Type B pancreatic cell (in vitro differentiated cells): ENCODE results near the gene GRIP1. TPM values are rescaled to one million over a fixed set of nuclear protein-coding genes. Genes with fewer than 3 reads are reported as not detected.

Experiments used
- DNase-seq: peaks from one replicate; pipeline ENCODE4 v3.0.0; 2021; ENCODE audit warnings: mixed read lengths; ENCODE audit not compliant: unreplicated experiment; ENCODE audit errors: extremely low spot score
- H3K27ac Mint-ChIP-seq: 2 replicates; pipeline ENCODE4 v1.8.0; 2021; ENCODE audit warnings: mild to moderate bottlenecking, mixed read lengths
- H3K27me3 Mint-ChIP-seq: 2 replicates; pipeline ENCODE4 v1.8.0; 2021; ENCODE audit warnings: mixed read lengths
- H3K36me3 Mint-ChIP-seq: 2 replicates; pipeline ENCODE4 v1.8.0; 2021; ENCODE audit warnings: mixed read lengths
- H3K4me1 Mint-ChIP-seq: one replicate; pipeline ENCODE4 v1.8.0; 2021; ENCODE audit warnings: mixed read lengths; ENCODE audit not compliant: unreplicated experiment
- H3K4me3 Mint-ChIP-seq: 2 replicates; pipeline ENCODE4 v1.8.0; 2021; ENCODE audit warnings: mild to moderate bottlenecking, mixed read lengths
- H3K9me3 Mint-ChIP-seq: 2 replicates; pipeline ENCODE4 v1.8.0; 2021; ENCODE audit warnings: mixed read lengths
- total RNA-seq: library from RNA; stranded (reverse); gene quantifications from 2 replicates; pipeline ENCODE4 v1.2.1, GENCODE V29; 2021; ENCODE audit warnings: low replicate concordance
- TF ChIP-seq, protein P1 (sequence below): fragments of 200-600 bp; sonication (generic); conservative IDR thresholded peaks from 2 replicates; pipeline ENCODE4 v1.5.0; 2021; ENCODE audit warnings: antibody characterized with exemption, mild to moderate bottlenecking

GRIP1 gene
- total RNA-seq, 1 donor from 2014 or later, result 29.0 TPM

DNA sequence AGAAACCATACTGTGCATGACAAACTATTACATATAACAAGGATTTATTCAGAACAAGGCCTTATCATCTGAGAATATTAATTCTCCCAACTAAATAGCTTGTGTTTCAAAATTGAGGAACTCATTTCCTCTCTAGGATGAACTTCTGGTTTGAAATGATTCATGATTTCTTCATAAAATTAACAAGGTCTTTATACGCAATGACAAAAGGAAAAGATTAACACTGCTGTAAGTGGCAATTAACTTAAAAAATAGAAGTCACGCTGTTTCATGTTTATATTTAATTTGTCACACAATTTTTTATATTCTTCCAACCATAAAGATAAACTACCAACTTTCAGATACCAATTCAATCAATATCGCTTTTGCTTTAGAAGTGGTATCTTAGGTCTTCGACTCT lies 80.8 kb downstream of the GRIP1 start:
- Mint-ChIP-seq H3K4me1 (peaks cover 3% of the 10 kb centered on the region), H3K27me3 (no peaks in the 10 kb centered on the region), H3K27ac (no peak overlapping the region), H3K36me3 (no peaks in the 10 kb centered on the region), H3K9me3 (no peaks in the 10 kb centered on the region), H3K4me3 (no peak overlapping the region)
- TF ChIP-seq, protein P1, sequence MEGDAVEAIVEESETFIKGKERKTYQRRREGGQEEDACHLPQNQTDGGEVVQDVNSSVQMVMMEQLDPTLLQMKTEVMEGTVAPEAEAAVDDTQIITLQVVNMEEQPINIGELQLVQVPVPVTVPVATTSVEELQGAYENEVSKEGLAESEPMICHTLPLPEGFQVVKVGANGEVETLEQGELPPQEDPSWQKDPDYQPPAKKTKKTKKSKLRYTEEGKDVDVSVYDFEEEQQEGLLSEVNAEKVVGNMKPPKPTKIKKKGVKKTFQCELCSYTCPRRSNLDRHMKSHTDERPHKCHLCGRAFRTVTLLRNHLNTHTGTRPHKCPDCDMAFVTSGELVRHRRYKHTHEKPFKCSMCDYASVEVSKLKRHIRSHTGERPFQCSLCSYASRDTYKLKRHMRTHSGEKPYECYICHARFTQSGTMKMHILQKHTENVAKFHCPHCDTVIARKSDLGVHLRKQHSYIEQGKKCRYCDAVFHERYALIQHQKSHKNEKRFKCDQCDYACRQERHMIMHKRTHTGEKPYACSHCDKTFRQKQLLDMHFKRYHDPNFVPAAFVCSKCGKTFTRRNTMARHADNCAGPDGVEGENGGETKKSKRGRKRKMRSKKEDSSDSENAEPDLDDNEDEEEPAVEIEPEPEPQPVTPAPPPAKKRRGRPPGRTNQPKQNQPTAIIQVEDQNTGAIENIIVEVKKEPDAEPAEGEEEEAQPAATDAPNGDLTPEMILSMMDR, result no peak
- no peak for DNase-seq

DNA sequence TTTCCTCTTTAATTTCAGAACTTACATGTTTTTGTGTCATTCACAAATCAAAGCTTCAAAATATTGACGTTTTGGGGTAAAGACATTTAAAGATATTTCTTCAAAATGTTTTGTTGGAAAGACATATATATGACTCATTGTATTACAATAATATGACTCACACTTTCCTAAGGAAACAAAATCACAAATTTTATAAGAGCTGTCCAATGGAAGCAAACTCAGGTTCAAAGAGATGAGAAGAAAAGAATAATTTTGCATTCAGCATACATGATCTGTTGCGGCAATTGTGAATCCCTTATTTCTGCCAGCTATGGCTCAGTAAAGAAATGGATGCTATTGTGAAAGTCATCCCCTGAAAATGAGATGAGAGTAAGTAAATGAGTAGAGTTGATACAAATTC lies 82.7 kb downstream of the GRIP1 start:
- no peaks in the 10 kb centered on the region for H3K27me3 Mint-ChIP-seq
- DNase-seq, result no peak
- no peak overlapping the region for H3K4me3 Mint-ChIP-seq
- no peak overlapping the region for H3K27ac Mint-ChIP-seq
- no peaks in the 10 kb centered on the region for H3K4me1 Mint-ChIP-seq
- no peaks in the 10 kb centered on the region for H3K9me3 Mint-ChIP-seq
- TF ChIP-seq, protein P1, result no peak
- H3K36me3 Mint-ChIP-seq, result no peaks in the 10 kb centered on the region

DNA sequence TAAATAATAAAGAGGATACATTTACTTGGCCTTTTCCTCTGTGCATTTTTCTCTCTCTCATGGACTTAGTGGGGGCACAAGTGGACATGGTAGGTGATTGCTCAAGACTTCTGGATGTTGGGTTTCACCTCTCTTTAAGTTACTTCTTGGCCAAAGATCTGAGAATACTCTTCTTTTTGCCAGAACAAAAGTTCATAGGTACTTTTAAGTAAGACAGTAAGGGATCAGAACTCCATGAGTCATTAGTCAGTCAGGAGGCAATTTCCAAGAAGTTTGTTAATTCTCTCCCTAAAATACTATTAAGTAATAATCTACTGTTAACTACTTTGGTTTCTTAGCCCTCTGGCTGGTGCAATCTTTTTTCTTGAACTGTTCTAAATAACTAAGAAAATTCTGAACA lies 84.2 kb downstream of the GRIP1 start:
- H3K27ac Mint-ChIP-seq, result no peak overlapping the region

DNA sequence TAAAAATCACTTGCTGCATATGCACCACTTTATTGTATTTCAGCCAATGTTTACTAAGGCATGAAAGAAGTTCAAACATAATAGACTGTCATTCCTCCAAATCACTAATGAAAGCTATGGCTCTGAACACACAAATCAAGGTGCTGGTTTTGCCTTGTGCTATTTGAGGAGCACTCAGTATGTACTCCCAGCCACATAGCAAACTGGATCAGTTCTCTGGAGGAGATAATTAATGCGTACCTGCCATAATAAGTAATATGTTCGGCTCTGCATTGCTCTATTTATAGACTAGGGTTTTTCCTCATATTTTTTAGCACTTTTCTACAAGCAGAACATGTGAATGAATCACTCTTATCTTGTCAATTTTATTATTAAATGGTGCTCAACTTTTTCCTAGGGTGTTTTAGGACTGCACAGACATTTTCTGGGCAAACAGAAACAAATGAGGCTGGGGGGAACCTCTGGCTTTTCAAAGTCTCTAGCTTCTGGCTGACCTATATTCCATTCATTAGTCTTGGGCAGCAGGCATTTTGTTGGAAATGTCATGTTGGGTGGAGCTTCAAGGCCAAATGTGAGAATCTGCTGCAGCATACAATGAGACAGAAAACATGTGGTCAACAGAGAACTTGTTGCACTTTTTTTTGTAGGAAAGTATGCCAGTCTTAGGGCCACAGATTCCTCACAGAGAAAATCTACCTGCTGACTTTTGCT lies 88.4 kb downstream of the GRIP1 start:
- Mint-ChIP-seq H3K4me1 (no peaks in the 10 kb centered on the region), H3K9me3 (no peaks in the 10 kb centered on the region), H3K36me3 (no peaks in the 10 kb centered on the region), H3K4me3 (no peak overlapping the region), H3K27me3 (no peaks in the 10 kb centered on the region), H3K27ac (no peak overlapping the region)
- DNase-seq, result no peak
- TF ChIP-seq, protein P1, result no peak

More for the DNA sequence above, 84.2 kb downstream of the GRIP1 start:
- DNase-seq, result no peak
- Mint-ChIP-seq H3K9me3 (no peaks in the 10 kb centered on the region), H3K36me3 (no peaks in the 10 kb centered on the region), H3K4me3 (no peak overlapping the region), H3K27me3 (no peaks in the 10 kb centered on the region), H3K4me1 (no peaks in the 10 kb centered on the region)
- TF ChIP-seq, protein P1, result no peak

DNA sequence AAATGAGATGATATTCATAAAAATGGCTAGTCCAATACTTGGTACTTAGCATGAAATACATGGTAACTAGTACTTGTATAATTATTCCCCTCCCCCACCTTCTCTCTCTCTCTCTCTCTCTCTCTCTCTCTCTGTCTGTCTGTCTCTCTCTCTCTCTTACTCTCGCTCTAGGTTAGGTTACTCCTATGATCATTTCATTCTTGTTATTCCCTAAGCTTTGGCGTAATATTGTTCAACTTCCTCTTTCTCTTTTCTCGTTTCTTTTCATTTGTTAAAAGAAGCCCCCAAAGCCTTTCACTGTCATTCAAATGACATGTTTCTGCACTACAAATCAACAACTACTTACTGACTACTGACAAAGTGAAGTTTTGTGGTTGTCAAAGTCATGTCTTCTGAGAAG lies 89.8 kb downstream of the GRIP1 start:
- Mint-ChIP-seq H3K36me3 (no peaks in the 10 kb centered on the region), H3K4me1 (no peaks in the 10 kb centered on the region), H3K9me3 (no peaks in the 10 kb centered on the region), H3K27ac (no peak overlapping the region), H3K4me3 (no peak overlapping the region), H3K27me3 (no peaks in the 10 kb centered on the region)
- TF ChIP-seq, protein P1, result no peak
- no peak for DNase-seq

DNA sequence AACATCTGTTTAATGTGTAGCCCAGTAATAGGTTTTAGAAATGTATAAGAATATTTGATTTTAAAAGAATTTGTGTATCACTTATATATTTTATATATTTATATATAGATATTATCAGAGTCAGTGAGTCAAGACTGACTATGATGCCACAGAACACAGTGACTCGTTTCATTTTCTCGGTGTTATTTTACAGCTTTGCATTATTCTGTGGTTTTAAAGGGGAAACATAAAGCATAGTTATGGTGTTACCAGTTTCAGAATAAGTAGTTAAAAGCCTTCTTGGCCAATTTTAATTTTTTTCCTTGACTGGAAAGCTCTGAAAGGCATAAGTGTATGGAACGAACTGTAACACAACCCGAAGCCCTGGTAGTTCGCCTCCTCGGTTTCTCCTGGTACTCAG lies 91.0 kb downstream of the GRIP1 start:
- no peak for DNase-seq
- no peak overlapping the region for H3K27ac Mint-ChIP-seq
- no peaks in the 10 kb centered on the region for H3K27me3 Mint-ChIP-seq
- no peaks in the 10 kb centered on the region for H3K4me1 Mint-ChIP-seq
- H3K4me3 Mint-ChIP-seq, result no peak overlapping the region
- H3K9me3 Mint-ChIP-seq, result no peaks in the 10 kb centered on the region
- TF ChIP-seq, protein P1, result no peak
- no peaks in the 10 kb centered on the region for H3K36me3 Mint-ChIP-seq
